NCI-H774 (cell line): ENCODE results near the gene ZWILCH.

Source experiments
- DNase-seq: peaks from one replicate; lab custom pipeline; 2025; lab: John Stamatoyannopoulos, UW

ZWILCH gene

DNA sequence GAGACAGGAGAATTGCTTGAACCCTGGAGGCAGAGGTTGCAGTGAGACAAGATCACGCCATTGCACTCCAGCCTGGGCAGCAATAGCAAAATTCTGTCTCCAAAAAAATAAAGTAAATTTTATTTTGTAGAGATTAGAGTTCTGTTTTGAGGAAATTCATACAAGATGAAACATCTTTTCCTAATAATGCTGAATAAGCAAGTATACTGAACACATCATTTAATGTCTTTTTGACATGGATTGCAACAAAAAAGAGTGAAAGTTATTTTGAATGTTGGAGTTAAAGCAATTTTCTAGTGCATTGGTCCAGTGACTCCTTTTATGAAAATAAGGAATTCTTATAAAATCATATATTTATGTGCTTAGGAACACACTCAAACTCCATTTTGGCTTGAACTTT, 40.1 kb downstream of the ZWILCH start:
- no peak for DNase-seq

DNA sequence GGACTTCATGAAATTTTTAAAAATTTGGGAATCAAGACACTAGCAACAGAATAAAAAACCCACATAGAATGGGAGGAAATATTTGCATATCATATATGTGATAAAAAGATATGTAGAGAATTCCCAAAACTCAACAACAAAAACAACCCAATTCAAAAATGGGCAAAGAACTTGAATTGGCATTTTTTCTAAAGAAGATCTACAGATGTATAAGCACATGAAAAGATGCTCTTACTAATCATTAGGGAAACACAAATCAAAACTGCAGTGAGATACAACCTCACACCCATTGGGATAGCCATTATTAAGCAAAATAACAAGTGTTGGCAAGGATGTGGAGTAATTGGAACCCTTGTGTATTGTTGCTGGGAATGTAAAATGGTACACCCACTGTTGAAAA, 50.6 kb downstream of the ZWILCH start:
- DNase-seq = no peak

DNA sequence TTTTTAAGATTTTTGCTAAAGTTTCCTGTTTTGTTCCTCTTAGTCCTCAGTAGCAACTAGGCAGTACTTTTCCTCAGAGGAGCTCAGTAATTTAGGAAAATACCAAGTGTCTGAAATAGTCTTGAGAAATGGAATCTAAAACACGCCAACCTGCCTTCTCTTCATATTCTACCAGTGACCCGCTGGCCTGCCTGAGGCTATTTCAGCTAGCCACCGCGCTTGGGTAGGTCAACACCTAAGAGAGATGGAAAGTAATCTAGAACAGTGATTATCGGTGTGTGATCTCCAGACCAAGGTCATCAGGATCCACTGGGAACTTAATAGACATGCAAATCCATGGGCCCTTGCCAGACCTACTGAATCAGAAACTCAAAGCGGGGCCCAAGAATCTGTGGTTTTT, 53.1 kb downstream of the ZWILCH start:
- DNase-seq = no peak

DNA sequence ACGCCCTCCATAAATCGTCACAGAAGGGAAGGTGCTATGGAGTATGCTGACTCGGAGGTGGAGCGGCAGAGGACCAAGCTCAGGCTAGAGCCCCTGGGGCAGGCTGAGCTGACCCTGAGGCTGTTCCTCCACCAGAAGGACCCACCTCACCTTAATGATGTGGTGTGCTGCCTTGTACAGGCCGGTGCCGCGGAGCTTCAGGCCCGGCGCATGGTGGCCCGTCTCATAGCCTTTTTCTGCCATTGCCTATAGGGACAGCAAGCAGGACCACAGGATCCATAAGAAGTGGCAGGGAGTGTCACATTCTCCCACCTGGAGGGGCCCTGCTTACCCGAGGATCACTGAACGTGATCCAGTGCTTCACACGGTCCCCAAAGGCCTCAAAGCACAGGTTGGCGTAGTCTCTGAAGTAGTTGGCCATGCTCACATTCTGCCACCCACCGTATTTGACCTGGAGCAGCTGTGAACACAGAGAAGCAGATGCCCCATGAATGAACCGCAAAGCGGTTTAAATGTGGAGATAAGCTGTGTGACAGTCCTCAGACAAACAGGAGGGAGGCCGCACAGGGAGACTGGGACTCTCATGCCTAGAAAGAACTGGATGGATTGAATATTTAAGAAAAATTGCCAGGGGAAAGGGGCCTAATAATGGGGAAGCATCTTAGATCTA, 55.9 kb downstream of the ZWILCH start:
- DNase-seq = no peak

DNA sequence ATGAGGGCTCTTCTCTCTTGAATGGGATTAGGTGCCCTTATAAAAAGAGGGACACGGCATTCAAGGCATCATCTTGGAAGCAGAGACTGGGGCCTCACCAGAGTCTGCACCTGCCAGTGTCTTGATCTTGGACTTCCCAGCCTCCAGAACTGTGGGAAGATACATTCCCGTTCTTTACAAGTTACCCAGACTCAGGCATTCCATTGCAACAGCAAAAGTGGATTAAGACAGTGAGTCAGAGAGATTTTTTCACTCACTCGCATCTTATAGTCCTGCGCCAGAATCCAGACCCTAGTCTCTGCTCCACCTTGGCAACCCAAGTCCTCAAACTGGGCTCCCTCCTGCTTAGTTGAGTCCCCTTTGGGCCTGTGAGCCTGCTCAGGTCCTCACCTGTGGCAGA, 58.0 kb downstream of the ZWILCH start:
- no peak for DNase-seq

DNA sequence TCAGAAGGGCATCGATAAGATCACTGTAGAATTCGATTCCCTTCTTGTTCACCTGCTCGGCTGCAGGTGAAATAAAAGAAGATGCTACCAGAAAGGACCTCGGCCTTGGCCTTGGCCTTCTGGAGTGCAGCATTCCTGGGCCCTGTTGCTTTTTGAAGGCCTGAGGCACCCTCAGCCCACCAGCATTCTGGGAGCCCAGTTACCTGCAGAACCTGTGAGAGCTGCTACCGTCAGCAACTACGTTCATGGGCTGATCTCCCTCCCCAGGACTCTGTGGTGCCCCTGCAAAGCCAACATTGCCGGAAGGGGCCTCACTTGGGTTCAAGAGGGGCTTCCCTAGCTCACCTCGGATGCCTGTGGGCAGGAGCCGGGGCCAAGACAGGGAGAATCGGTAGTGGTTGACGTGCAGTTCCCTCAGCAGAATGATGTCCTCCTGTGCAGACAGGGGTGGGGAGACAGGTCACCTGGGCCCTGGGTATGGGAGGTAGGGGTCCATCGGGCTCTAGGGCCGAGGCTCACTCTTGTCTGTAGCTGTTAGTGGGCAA, 58.5 kb downstream of the ZWILCH start:
- DNase-seq = no peak

DNA sequence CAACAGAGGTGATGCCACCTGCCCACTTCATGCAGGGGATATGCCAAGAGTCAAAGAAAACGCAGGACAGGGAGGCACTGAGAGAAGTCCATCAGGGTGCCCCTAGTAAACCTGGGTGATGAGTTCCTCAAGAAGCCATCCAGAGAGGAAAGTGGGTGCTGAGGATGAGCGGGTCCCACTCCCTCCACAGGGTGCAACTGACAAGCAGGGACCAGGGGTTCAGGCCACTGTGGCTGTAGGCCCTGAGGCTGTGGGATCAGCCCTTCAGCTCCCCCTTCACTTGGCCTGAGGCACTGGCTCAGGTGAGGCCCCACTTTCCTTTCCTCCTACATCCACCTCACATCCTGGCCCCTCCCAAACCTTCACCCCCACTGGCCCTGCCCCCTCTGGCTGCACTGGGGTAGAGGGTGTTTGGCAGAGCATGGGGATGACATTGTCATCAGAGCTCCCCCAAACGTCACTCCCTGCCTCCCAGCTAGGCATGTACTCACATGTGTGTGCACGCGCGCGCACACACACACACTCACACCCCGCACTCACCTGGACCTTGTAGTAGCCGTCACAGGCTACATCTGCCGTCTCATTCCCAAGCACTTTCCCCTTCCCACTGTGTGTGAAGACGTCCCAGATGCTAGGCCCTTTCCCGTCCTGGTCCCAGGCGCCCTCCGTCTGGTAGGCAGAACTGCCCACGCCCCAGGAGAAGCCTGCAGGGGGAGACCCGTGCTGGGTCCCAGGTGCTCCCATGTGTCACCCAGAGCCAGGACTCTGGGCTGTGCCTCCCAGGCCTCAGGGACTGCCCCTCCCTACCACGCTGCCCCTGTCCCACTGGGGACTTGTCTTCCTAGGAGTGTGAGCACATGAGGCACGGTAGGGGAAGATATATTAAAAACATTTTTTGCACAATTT, 59.3 kb downstream of the ZWILCH start:
- no peak for DNase-seq

DNA sequence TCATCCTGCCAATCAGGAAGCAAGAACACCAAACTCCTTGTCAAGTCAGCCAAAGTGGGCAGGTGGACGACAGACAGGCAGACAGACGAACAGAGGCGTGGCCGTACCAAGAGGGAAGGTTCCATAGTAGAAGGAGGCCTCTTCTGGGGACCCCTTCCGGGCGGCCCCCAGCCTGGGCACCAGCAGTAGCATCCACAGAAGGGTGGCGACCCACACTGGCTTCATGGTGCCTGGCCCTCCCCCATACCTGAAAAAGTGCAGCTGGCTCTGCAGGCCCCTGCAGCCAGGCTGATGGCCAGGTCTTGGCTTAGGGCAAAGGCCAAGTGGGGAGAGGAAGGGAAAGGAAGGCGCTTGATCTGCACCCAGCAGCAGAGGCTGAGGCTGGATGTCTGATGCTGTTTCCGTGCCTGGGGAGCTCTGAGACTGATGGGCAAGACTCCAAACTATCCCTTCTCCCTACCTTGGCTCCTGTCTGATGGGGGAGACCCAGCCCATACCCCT, 60.1 kb downstream of the ZWILCH start:
- DNase-seq = no peak

DNA sequence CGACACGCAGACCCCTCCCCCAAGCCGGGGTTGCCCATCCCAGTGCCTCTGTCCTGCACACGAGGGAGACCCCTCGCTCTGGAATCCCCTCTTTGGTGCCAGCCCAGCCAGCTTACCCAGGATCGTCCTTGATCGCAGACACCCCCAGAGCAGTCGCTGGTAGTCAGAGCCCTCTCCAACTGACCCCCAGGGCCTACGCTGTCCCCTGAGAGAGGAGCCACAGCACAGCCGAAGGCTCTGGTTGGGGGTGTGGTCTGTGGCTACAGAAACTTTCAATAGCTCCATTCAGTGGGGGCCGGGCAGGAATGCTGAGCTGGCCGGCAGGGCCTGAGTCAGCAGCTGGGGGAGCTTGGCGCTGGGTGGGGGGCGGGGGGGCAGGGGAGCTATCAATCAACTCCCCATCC, 60.6 kb downstream of the ZWILCH start, which contains the start of gene LCTL:
TSS of gene LCTL (minus strand) at position 258 of the 404 bp plus-strand sequence. CDS start 633 bp downstream, outside the sequence.
- no peak for DNase-seq

DNA sequence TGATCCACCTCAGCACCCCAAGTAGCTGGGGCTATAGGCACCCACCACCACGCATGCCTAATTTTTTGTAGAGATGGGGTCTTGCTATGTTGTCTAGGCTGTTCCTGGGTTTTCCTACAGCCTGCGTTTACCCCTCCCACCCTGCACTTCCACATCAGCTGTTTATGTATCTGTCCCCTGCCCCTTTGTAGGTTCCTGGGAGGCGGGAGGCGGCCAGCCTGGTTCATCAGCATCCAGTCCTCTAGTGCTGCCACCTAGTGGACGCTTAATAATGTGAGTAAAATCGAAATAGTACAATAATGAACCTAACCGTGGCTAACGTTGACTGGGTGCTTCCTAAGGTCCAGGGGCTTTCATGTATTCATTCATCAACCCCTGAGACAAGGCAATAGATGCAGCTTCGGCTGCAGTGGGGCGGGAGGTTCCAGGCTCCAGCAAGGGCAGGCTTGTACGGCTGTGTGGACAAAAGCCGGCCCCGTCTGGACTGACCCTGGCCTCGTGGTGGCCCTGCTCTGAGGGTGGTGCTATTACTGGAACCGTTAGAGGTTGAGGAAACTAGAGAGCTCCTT, 61.9 kb downstream of the ZWILCH start:
- peak; percentile 70 for DNase-seq

DNA sequence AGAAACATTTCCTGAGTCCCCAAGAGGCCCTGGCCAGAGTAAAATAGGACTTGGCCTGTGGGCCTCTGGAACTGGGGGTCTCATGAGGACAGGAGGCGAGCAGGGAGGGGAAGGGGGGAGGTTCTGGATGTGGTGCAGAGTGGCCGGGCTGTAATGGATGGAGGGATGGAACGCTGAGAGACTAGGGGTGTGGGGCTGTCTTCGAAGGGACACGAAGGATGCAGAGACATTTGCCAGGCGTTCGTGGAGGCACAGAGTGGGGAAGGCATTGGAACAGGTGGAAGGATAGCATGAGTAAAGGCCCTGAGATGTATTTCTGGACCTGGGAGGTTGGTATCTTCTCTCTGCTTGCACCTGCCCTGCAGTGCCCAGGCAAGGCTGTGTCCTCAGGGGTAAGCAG, 62.8 kb downstream of the ZWILCH start:
- no peak for DNase-seq

DNA sequence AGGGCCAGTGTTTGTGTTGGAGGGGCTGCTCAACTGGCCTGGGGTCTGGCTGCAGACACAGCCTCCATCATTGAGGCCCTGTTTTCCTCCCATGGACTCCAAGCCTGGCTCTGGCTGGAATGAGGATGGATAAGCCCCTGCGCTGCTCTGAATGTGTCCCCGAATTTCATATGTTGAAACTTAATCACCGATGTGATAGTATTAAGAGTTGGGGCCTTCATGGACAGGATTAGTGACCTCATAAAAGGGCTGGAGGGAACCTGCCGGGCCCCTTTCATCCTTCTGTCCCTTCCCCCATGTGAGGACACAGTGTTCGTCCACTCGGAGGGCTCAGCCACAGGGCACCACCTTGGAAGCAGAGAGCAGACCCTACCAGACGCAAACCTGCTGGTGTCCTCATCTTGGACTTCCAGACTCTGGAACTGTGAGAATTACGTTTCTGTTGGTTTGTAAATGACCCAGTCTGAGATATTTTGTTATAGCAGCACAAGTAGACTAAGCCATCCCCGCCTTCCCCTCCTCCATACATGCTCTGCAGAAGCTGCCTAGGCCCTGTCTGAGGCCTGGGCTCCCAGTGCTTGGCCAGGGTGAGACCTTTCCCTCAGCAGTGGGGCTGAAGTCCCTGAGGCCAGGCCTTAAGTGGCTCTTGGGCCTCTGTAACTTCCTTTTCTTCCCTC, 64.5 kb downstream of the ZWILCH start:
- no peak for DNase-seq

DNA sequence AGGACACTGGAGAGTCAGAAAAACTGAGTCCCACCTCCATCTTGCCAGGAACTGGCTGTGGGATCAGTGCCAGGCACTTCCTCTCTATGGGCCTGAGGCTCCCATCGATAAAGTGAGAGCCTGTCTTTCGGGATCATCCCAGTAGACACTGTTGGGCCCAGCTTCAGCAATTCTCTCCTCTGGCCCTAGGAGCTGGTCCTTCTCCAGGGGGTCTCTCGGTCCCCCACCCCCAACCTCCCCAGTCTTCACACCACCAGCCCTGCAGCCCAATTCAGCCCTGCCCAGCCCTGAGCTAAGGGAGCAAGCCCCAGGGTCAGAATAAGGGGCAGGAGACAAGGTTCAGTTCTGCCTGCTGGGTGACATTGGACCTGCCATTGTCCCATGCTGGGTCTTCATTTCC, 65.2 kb downstream of the ZWILCH start:
- no peak for DNase-seq

DNA sequence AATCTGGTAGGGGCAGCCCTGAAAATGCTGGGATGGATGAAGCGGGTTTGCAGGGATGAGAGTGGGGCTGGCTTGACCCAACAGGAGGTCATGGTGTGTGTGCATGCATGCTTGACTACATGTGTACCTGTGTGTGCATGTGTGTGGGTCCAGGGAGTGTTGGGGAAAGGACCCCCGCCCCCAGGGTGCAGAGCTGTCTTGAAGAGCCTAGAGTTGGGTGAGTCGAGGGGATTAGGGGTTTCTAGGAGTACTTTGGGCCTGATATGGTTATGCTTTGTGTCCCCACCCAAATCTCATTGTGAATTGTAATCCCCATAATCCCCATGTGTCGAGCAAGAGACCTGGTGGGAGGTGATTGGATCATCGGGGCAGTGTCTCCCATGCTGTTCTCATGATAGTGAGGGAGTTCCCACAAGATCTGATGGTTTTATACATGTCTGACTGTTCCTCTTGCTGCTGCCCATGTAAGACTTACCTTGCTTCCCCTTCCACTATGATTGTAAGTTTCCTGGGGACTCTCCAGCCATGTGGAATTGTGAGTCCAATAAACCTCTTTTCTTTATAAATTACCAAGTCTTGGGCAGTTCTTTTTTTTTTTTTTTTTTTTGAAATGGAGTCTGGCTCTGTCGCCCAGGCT, 65.8 kb downstream of the ZWILCH start:
- no peak for DNase-seq

DNA sequence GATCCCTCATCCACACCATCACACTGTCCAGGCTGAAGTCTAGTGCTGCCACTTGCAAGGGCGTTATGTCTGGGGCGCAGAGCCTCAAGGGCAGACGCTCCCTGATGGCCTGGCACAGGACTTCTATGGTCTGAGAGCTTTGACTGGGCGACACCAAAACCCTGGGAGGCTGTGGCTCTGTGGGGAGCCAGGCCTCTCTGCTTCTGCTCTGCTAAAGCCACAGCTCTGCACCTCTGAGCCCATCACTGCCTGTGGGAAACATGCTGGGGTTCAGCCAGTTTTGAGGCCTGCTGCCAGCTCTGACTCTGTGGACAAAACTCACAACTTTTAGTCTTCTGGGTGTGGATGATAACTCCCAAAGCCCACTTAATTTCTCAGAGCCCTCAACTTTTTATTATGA, 67.0 kb downstream of the ZWILCH start:
- DNase-seq = no peak

DNA sequence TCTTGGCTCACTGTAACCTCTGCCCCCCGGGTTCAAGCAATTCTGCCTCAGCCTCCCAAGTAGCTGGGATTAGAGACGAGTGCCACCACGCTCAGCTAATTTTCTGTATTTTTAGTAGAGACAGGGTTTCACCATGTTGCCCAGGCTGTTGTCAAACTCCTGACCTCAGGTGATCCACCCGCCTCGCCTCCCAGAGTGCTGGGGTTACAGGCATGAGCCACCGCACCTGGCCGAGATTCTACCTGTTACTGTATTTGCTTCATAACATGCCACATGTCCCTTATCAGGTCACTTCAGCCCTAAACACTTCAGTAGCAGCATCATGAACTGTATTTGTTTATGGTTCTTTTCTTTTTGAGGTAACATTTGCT, 68.2 kb downstream of the ZWILCH start:
- DNase-seq = no peak

DNA sequence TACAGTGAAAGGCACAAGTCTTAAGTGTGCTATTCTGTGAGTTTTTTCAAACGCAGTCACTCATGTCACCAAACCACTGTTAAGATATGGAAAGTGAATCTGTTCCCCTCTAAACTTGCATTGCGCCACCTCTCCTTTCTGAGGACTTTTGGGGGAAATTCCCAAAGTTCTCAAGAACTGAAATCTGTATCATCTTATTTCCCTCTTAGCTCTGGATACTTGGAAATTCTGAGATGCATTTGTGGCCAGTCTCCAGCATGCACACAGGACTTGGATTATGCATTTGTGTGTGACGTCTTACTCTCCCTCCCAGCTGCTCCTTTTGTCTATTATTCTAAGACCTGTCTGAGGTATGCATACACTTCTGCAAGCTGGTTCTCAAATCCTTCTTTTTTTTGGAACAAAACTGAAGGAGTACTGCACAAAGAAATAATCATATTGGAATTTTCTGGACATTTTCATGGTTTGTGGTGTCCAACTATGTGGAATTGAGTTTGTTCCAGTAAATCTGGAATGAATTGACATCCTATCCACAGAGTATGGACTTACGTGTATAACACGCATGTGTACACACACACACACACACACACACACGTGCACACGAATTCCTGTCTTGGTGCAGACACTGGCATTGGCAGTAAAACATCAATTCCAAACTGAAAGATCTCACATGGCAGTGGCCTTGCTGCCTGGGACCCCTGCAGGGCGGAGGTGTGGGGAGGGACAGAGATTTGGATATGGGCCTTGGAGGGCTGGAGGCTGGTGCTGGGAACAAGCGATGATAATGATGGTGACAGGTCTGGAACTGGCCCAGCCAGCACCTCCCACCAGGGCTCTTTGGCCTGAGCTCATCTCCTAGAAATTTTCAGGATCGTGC, 68.8 kb downstream of the ZWILCH start:
- no peak for DNase-seq

DNA sequence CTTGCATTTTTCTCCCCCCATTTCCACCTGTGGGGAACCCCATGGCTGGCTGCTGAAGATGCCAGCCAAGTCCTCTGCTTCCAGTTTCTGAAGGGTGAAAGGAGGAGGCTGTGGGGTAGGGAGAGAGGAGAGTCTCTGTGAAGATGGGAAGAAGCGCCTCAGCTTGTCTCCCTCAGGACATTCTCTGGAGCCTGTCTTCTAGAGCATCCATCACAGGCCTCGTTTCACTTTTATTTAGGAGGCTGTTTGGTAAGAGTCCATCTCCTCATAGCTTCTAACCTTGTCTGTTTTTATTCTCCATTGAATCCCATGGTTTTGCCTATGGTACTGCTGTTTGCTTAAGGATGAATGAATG, 69.4 kb downstream of the ZWILCH start:
- DNase-seq = no peak

DNA sequence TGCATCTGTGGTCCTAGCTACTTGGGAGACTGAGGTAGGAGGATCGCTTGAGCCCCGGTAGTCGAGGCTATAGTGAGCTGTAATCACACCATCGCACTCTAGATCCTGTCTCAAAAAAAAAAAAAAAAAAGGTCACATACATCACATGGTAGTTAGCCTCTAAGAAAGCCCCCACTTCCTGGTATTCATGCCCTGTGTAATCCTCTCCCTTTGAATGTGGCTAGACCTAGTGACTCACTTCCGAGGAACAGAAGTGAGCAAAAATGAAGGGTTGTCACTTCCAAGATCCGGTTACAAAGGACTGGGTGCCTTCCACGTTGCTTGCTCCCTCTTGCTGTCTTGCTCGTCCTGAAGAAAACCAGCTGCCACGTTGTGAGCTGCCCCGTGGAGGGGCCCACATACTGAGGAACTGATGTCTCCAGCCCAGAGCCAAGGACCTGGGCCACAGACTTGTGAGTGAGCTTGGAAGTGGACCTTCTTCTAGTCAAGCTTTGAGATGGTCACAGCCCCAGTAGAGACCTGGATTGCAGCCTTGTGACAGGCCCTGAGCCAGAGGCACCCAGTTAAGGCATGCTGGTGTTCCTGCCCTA, 73.3 kb downstream of the ZWILCH start:
- DNase-seq = no peak

DNA sequence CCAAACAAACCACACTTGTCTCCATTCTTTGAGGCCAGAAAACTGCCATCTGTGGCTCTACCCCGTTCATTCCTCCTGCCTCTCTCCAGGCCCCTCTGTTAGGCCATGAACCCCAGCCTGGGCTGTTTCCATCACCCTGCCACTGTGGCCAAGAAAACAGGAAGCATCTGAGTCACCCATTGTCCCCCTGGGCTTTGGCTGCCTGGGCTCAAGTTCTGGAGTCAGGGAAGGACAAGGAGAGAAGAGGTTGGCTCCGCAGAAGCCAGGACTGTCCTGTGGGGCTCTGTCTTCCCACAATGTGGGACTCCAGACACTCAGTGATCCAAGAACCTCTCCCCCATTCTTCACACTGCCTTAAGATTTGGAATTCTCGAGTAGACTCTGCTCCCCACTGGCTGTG, 75.5 kb downstream of the ZWILCH start:
- no peak for DNase-seq
